TTC549 (cell line): ENCODE data around the gene DBP.
A peak's percentile ranks its signal among the peaks of the same experiment; 100 is the strongest.
"Not testable (repeated sequence)": the region's sequence is repeated elsewhere in the genome, so short reads cannot be mapped to it uniquely, and the experiment has no call there.

Experiments
- FAIRE-seq: peaks from 2 replicates; lab custom pipeline; 2012; peaks lifted over from hg19 to GRCh38; lab: Jason Lieb, UNC

The DBP gene, protein sequence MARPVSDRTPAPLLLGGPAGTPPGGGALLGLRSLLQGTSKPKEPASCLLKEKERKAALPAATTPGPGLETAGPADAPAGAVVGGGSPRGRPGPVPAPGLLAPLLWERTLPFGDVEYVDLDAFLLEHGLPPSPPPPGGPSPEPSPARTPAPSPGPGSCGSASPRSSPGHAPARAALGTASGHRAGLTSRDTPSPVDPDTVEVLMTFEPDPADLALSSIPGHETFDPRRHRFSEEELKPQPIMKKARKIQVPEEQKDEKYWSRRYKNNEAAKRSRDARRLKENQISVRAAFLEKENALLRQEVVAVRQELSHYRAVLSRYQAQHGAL

DNA sequence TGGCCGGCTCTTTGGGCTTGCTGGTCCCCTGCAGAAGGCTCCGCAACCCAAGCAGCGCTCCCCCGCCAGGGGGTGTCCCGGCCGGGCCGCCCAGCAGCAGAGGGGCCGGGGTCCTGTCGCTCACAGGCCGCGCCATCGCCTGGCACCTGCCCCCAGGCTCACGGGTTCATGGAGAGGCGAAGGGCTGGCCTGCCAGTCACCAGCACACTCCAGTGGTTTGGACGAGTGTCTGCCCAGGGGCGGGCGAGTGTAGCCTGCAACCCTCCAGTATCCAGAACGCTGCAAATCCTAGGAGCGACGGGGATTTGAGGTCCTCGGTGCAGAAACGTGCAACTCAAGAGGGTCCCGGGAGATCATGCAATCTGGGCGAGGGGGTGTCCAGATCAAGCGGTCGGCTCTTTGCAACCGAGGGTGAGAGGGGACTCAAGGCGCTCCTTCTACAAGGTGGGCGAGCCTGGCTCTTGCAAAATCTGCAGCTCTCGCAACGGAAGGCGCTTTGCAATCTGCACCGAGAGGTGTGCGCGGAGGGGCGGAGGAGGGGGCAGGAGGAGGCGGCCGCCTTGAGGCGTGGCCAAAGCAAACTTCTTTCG is at the start of gene DBP:
DBP (minus strand) TSS at position 521 of the 590 bp plus-strand sequence; CDS start at position 136, 385 bp downstream.
- no peak for FAIRE-seq

DNA sequence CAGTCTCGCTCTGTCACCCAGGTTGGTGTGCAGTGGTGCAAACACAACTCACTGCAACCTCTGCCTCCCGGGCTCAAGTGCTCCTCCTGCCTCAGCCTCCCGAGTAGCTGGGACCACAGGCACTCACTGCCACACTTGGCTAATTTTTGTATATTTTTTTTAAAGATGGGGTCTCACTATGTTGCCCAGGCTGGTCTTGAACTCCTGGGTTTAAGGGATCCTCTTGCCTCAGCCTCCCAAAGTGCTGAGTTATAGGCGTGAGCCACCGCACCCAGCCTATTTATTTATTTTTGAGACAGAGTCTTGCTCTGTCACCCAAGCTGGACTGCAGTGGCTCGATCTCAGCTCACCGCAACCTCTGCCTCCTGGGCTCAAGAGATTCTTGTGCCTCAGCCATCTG is 49.5 kb upstream of the DBP start:
- FAIRE-seq = not testable (repeated sequence)

DNA sequence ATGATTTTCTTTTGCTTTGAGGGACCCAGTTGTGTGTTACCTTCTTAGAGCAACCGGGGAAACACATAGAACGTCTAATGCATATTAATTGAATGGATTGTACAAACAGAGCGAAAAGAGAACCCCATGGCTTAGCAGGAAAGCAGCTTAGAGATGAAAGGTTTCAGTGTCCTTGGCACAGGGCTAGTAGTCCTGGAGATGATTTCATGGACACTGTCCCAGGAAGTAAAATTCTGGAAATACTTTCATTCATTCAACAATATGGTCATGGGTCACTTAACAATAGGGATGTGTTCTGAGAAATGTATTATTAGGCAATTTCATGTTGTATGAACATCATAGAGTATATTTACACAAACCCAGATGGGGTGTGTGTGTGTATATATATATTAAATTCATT is 48.9 kb upstream of the DBP start:
- FAIRE-seq = no peak

DNA sequence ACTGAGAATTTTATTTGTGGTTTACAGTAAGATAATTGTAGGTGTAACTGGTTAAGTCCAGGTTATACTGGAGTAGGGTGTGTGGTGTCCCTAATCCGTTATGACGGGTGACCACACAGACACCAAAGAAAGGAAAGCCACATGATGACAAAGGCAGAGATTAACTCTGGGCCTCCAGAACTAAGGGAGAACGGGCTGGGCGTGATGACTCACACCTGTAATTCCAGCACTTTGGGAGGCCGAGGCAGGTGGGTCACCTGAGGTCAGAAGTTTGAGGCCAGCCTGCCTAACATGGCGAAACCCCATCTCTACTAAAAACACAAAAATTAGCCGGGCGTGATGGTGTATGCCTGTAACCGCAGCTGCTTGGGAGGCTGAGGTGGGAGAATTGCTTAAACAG is 48.4 kb upstream of the DBP start:
- no peak for FAIRE-seq

DNA sequence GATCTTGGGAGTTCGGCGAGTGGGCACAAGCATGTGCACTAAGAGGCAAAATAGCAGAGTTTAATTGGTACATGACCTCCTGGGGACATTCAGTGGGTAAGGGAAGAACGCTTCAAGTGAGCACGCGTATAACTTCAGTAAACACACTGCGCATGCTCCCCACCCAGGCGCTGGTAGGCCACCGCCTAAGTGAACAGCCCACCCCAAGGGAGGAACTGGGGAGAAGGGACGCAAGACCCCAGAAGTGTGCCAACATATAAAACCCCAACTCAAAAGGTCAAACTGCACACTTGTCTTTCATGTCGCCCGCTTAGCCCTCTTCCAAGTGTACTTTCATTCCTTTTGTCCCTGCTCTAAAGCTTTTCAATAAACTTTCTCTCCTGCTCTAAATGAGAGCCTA is 46.2 kb upstream of the DBP start:
- FAIRE-seq = no peak

DNA sequence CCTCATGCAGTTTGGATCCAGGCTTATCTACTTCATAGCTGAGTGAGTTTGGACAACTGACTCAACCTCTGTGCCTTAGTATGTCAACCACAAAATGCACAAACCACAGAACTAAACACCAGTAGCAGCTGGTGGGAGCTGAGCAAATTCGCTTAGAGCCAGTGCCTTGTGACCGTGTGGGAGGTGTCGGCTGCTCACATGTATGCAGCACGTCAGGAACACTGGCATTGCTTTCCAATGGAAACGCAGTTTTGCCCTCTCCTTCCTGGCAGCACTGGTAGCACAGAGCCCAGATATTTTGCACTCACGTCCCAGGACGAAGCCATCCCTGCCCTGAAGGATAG is 43.9 kb upstream of the DBP start:
- FAIRE-seq = no peak

DNA sequence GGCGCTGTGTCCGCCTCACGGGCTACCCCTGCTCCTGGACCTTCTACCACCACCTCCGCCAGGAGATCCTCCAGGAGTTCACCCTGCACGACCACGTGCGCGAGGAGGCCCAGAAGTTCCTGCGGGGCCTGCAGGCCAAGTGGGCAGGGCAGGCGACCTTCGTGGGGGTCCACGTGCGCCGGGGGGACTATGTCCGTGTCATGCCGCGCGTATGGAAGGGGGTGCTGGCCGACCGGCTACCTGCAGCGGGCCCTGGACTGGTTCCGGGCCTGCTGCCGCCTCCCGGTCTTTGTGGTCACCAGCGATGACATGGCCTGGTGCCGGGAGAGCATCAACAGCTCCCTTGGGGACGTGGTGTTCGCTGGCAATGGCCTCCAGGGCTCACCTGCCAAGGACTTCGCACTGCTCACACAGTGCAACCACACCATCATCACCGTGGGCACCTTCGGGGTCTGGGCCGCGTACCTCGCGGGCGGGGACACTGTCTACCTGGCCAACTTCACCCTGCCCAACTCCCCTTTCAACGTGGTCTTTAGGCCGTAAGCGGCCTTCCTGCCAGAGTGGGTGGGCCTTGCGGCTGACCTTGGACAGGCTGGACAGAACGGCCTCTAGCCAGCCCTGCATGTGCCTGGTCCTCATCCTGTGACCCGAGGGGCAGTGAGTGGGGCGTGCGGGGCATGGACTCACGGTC is 43.4 kb upstream of the DBP start:
- no peak for FAIRE-seq

DNA sequence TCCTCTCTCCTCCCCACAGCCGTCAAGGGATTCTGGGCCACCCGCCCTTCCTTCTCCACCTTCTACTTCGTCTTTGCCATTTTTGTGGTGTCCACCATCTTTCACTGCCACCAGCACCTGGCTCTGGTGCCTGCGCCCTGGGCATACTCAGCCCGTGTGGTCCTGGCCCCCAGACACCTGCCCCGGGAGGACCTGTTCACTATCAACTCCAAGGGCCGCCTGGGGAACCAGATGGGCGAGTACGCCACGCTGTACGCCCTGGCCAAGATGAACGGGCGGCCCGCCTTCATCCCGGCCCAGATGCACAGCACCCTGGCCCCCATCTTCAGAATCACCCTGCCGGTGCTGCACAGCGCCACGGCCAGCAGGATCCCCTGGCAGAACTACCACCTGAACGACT is 42.8 kb upstream of the DBP start:
- not testable (repeated sequence) for FAIRE-seq

DNA sequence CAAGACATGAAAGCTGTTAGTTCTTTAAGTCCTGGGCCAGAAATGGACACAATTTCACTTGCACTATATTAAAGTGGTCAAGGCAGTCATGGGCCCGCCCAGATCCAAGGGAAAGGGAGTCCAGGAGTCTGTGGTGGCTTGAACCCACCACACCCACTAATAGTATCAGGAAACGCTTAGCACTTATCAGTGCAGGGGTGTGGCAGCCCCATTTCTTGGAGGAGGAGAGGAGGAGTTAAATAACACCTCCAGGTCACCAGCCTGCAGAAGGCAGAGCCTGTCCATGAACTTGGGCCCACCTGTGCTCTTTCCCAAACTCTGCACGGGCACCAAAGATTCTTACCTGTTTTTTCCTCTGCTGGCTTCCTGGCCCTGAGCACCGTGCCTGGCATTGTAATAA is 41.0 kb upstream of the DBP start:
- no peak for FAIRE-seq

DNA sequence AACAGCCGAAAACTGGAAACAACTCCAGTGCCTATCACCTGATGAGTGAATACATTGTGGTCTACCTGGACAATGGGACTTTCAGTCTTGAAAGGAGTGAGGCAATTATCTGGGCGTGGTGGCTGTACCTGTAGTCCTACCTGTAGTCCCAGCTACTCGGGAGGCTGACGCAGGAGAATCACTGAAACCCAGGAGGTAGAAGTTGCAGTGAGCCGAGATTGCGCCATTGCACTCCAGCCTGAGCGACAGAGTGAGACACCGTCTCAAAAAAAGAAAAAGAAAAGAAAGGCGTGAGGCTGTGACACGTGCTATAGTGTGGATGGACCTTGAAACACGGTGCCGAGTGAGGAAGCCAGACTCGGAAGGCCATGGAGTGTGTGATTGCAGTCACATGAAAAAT is 39.7 kb upstream of the DBP start:
- no peak for FAIRE-seq

DNA sequence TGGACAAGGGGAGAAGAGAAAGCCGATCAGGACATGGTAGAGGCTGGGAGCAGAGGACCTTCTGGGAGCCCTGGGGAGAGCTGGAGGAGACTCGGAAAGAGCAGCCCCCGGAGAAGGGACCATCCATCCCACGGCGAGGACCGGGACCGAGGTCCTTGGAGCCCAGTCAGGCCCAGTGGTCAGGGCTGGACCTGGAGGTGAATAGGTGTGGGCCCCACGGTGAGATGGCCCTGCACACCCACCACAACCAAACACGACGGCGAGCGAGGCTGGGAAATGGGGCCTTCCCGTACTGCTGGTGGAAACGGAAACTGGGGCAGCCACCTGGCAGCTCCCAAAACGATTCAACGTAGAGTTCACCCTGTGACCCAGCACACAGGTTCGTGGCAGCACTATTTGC is 39.3 kb upstream of the DBP start:
- no peak for FAIRE-seq

DNA sequence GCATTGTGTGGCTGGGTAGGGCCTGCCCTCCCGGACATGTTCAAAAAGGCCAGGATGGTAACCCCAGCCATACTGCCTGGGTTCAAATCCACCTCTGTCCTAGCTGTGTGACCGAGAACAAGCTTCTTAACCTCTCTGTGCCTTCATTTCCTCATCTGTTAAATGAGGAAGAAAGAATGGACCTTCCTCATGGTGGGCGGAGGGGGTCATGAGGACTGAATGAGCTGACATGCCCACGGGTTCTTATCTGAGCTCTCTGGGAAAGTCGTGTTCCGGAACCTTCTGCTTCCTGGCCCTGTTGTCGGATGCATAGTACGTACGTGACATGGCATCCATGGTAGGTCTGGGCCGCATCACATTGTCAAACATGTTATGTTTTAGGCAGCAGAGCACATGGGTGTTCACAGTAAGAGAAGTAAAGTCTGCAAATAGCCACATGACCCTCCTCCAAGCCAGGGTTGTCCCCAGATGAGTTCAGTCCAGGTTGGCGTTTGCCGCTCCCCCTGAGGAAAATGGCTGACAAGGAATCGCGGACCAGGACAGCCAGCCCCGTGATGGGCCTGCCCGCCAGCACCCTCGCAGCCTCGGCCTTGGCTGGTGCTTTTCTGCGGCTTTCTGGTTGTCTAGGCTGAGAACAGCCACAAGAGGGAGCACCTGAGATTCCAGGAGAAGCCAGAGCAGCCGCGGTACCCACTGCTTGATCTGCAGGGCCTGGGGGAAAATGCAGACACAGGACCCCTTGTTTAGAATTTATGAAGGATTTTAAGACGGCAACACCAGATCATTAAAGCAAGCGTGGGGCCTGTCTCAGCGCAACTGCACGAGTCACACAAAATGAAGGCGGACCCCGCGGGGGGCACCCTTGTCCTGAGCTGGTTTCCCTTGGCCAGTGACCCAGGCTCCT is 38.0 kb upstream of the DBP start:
- peak; percentile 77 for FAIRE-seq

DNA sequence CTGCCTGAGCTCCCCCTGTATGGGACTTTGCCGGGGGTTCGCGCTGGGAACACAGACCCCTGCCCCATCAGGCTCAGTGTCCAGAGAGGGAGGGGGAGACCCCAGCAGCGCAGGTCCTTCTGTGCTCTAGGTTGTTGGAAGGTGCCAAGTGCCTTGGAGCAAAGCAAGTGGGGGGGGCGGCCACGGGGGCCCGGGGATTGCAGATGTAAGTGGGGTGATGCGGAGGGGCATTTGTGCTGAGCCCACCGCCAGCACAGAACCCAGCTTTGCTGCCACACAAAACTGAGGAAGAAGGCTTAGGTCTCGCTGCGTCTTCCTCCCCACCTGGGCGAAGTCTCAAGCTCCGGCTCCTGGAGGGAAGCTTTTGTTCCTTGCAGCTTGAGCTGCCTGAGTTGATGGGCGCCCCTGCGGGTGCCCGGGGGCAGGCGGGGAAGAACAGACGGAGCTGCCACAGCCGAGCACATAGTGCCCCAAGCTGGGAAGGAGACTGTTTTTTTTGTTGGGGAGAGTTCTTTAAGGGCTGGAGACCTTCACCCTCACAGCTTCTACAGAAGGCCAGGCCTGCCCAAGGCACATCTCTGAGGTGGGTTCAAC is 37.1 kb upstream of the DBP start:
- FAIRE-seq = no peak

DNA sequence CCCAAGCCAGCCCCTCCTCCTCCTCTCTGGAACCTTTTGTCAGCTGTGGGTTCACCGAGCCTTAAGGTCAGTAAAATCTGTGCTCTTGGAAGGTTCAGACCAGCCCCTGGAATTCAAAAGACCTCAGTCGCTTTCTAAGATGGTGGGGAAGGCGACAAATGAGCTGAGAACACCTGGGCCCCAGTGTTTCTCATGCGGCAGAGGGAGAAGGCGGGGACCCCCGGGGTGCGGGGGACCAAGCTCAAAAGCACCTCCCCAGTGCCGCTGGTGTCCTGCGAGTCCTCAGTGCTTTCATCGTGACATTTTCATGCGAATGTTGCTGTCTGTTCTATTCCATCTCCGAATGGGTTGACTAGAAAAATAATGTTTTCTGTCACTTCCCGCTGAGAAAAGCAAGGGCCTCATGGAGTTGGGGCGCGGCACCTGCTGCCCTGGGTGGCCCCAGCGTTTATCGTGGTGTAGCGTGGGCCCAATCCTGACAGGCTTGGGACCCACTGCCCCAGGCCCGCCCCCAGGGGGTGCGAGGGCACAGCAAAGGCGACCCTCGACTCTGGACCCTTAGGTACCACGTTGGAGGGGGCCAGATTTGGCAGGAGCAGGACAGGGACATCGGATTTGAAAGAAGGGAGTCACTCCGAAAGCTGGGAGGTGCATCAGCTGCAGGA is 36.4 kb upstream of the DBP start:
- FAIRE-seq = no peak

DNA sequence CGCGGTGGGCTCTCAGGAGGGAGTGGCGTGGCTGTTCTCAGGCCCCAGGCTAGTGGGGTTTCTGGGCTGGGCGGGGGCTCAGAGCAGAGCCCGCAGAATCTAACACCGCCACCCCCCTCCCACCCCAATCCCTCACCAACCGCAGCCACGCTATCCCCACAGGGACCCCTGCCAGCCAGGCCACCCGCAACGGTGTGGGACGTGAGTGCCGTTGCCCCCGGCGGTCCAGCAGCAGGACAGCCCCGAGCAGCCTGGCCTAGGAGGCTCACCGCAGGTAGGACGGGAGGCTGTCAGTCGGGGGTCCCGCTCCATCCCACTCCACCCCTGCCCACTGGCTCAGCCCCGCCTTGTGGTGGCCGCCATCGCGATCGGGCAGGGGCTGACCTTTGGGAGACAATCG is 35.8 kb upstream of the DBP start, which contains the start of gene NTN5:
NTN5 (minus strand) TSS at position 24 of the 400 bp plus-strand sequence. CDS start 2,031 bp downstream, outside the sequence.
- no peak for FAIRE-seq

DNA sequence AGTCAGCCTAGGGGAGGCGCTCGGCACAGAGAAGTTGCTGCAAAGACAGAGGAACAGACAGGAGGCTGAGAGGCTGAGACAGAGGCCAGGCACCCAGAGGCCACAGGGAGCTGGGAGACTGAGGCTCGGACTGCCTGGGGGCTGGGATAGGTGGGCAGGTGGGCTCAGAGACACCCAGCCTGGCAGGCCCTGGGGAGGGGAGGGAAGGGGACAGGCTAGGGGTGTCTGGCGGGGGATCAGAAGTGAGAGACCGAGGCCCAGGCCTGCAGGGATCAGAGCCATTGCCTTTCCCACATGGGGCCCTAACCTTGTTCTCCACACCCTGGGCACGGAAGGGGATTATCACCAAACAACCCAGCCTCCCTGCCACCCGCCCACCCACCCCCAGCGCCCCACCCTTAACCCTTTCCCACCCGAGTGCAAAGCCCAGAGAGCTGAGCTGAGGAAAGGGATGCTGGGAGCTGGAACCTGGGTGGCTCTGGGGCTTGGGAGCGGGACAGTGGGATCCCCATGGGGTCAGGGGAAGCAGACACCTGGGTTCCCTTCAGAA is 34.3 kb upstream of the DBP start:
- no peak for FAIRE-seq

DNA sequence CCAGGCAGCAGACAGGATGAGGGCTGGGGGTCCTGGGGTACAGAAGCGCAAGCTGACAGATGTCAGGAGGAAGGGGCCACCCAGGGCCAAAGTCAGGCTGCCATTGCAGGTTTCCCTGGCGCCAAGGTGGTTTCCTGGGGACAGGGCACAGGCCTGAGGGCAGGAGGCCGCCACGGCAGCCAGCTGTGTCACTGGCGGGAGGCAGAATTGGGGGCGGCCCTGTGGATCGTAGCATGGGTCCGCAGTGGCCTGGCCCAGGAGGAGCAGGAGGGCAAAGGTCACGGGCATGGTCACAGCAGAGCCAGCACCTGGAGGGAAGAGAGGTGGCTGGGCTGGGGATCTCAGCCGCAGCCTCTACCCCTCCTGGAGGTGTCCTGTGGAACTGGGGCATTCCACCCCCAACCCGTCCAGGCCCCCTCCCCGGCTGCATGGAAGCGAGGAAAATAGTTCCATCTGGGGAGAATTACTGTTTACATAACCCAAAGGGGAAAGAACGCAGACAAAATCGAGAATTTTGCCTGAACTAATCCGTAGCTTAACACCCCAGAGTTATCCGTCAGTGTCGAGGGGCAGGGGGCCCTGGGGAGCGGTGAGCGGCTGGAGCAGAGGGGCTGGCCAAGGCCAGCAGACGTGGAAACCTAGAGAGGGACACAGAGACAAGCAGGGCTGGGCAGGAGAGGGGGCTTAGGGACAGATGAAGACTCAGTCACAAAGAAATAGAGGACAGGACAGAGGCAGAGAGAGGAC is 33.7 kb upstream of the DBP start:
- no peak for FAIRE-seq

DNA sequence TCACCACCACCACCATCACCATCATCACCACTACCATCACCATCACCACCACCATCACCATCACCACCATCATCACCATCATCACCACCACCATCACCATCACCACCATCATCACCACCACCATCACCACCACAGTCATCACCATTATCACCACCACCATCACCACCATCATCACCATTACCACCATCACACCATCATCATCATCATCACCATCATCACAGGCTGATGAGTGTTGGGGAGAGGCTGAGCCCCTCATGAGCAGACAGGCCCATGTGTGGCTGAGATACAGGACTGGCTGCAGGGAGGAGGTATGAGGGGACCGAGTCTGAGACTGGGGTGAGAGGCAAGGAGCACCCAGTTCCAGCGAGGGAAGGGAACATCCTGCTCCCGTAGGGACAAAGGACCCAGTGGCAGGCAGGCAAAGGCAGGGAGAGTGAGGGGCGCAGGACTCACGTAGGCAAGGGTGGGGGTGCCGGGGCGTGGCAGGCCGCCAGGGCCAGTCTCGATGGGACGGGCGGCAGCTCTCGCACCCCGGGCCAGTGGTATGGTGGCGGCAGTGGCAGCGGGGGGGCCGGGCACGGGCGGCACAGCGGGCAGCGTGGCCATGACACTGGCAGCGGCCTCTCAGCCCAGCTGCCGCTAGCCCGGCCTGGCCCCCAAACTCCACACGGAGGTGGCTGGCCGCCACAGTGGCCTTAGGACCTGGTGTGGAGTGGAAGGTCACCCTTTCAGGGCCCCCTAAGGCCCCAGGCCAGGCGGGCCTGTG is 32.9 kb upstream of the DBP start:
- no peak for FAIRE-seq

DNA sequence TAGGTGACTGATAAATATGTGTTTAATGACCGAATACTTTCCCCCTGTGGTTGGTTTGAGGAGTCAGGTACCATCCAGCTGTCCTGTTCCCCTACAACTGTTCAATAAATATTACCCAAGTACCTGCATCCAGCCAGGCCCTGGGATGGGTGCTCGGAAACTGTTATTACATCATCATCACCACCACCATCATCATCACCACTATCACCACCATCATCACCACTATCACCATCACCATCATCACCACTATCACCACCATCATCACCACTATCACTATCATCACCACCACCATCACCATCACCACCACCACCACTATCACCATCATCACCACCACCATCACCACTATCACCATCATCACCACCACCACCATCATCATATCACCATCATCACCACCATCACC is 31.6 kb upstream of the DBP start:
- no peak for FAIRE-seq

DNA sequence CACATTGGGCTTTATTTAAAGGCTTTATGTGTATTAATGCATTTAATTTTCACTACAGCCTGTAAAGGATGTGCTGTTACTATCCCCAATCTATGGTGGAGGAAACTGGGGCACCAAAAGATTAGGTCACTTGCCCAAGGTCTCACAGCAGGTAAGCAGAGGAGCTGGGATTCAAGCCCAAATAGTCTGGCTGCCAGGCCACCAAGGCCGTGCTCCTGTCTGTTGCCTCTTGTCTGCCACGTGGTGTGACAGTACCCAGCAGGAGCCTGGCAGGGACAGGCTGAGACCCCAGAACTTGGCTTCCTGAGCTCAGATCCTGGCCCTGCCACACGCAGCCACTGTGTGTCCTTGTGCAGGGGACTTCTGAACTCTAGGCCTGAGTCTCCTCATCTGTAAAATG is 31.2 kb upstream of the DBP start:
- FAIRE-seq = no peak
